HS-5 (cell line): ENCODE results near the gene CCDC134.

Experiments used
- DNase-seq: peaks from one replicate; pipeline ENCODE4 v3.0.0-alpha.2; 2012; ENCODE audit warnings: low read depth

The CCDC134 gene

GRCh38 chr22:41800348-41801146 lies at the start of gene CCDC134:
CCDC134 (plus strand) TSS chr22:41800679; CDS start chr22:41808891, 8,212 bp downstream.
- peak; percentile 37 for DNase-seq

DNA sequence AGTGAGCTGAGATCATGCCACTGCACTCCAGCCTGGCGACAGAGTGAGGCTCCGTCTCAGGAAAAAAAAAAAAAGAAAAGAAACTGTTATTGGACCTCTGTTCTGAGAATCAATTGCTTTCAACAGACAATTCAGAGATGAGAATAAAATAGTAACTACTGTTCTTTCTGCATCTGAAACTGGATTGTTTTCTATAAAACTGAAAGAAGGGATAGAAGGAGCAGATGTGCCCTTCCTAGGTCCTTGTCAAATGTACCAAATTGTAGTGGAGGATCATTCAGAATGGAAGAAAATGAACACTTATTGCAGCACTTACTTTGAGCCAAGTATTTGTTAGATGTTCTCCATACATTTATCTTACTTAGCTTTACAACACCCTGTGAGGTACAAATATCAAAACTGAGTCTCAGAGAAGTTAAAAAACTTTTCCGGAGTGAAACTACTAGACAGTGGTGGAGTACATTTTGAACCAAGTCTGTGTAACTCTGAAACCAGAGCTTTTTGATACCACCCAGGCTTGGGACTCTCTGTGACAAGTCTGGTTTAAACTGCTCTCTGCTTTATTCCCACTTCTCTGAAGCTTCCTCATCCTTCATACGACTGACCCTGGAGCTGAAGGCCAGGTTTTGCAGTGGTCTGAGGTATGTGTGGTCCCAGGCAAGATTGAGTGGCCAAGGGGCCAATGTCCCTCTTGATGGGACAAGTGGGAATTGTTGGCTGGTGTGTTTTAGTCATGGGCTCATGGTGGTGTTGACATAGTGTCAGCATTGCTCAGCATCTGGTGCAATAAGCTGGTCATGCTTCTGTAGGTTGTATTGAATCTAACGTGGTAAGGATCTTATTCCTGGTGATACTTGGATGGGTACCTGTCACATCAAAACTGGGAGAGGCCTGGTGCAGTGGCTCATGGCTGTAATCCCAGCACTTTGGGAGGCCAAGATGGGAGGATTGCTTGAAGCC lies 48.2 kb upstream of the CCDC134 start:
- no peak for DNase-seq

GRCh38 chr22:41753984-41754383 lies 46.5 kb upstream of the CCDC134 start:
- DNase-seq, result no peak

- no peak for DNase-seq
Measured at GRCh38 chr22:41757502-41757901, 43.0 kb upstream of the CCDC134 start.

DNA sequence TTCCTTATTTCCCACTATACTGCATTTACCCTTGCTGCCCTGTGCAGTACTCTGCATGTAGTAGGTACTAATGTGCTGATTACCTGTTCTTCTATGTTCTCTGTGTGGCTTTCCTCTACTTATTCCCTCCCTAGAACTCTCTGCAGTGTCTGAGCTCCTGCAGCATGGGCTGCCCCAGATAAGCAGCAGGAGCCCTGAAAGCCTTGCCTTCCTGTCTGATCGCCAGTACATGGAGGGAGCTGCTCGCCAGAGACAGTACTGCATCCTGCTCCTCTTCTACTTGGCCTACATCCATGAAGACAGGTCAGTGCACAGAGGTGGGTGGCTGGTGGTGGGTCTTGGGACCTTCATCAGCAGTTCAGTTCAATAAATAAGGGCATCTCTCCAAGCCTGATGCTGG lies 42.2 kb upstream of the CCDC134 start:
- DNase-seq, result no peak

GRCh38 chr22:41762980-41763779 lies 37.3 kb upstream of the CCDC134 start:
- DNase-seq, result no peak

DNA sequence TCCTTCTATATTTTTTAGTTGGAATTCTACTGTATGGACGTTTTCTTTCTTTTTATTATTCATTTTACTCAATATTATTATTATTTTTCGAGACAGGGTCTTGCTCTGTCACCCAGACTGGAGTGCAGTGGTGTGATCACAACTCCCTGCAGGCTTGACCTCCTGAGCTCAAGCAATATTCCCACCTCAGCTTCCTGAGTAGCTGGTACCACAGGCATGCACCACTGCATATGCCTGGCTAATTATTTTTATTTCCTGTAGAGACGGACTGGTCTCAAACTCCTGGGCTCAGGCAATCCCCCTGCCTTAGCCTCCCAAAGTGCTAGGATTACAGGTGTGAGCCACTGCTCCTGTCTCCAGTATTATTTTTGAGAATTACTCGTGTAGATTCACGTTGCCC lies 34.0 kb upstream of the CCDC134 start:
- DNase-seq, result no peak

GRCh38 chr22:41768430-41768829 lies 32.0 kb upstream of the CCDC134 start:
- DNase-seq, result no peak

DNA sequence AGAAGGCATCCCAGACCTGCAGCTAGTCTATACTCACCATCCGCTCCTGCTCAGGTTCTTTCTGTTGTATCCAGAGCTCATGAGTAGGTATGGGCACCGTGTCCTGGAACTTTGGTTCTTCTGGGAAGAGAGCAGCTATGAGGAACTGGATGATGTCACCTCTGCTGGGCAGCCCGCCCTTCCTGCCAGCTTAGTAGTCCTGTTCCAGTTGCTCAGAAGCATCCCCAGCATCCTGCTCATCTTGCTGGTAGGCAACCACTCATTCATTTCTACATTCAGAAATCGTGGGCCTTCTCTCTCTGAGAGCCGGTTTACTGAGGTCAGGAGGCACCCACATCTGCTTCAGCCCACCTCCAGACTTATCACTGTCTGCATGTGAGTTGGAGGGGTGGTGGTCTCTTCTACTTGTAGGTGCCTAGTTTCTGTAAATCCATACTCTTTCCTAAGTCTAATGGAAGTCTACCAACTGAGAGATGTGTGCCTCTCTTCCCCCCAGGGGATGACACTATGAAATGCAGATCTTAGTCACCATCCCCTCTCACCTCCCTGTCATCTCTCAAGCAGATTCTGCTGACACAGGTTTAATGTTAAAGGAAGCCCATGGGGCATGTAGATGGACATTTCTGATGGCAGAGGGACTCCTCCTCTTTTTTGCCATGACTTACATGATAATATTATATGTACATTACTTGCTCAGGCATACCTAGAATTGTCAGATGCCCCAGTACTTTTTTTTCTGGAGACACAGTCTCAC lies 29.6 kb upstream of the CCDC134 start:
- DNase-seq, result no peak

- no peak for DNase-seq
Measured at GRCh38 chr22:41772198-41772597, 28.3 kb upstream of the CCDC134 start.

GRCh38 chr22:41772645-41773044 lies 27.8 kb upstream of the CCDC134 start:
- no peak for DNase-seq

GRCh38 chr22:41775338-41775737 lies 25.1 kb upstream of the CCDC134 start:
- DNase-seq, result no peak

- DNase-seq, result no peak
Measured at GRCh38 chr22:41775976-41776375, 24.5 kb upstream of the CCDC134 start.

DNA sequence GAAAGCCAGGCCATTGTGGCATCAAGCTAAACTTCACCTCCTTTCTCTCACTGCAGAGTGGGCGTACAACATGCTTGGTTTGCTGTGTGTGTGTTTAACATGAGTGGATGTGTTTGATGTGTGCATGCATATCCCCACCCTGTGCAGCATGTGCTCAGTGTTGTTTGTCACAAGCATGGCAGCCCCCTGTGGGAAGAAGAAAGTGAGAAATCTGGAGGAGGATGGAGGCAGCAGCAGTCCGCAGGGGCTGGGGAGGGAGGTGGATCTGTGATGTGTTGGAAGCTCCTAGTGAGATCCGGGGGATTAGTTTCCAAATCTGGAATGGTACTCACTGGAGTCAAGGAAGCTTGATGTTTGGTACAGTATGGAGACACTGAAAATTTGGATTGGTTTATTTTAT lies 24.1 kb upstream of the CCDC134 start:
- DNase-seq, result no peak

DNA sequence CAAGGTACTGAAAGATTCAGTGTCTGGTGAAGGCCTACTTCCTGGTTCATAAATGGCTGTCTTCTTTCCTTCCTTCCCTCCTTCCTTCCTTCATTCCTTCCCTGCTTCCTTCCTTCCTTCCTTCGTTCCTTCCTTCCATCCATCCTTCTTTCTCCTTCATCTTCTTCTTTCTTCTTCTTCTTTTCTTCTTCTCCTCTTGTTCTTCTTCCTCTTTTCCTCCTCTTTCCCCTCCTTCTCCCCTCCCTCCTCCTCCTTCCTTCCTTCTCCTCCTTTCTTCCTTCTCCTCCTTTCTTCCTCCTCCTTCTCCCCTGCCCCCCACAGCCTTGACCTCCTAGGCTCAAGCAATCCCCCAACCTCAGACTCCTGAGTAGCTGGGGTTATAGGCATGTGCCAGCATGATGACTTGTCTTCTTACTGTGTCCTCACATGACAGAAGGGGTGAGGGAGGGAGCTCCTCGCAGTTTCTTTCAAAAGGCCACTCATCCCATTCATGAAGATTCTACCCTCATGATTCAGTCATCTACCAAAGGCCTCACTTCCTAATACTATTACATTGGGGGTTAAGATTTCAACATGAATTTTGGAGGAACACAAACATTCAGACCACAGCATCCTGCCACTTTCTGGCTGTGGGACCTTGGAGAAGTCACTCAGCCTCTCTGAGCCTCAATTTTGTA lies 22.6 kb upstream of the CCDC134 start:
- no peak for DNase-seq

DNA sequence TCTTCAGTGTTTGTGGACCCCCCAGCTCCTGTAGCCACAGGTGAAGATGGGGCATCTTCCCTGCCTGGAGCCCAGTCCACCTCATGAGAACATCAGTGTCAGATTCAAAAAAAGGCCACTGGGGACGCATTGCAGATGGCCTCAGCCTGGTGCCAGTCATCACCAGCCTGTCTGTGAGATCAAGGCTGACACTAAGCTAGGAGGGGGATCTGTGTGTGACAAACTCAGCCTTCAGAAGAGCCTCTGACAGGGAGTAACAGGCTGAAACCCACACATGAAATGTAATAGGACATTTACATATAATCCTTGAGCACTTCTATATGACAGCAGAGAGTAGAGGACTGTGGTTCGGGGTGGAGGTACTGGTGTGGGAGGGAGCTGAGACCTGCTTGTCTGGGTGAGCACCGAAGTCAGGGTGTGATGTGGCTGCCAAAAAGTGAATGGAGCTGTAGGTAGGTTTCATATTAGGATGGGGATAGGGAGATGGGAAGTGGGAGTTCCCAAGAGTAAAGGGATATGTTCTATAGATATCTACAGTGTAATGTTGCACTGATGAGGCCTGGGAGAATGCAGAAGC lies 20.5 kb upstream of the CCDC134 start:
- no peak for DNase-seq

DNA sequence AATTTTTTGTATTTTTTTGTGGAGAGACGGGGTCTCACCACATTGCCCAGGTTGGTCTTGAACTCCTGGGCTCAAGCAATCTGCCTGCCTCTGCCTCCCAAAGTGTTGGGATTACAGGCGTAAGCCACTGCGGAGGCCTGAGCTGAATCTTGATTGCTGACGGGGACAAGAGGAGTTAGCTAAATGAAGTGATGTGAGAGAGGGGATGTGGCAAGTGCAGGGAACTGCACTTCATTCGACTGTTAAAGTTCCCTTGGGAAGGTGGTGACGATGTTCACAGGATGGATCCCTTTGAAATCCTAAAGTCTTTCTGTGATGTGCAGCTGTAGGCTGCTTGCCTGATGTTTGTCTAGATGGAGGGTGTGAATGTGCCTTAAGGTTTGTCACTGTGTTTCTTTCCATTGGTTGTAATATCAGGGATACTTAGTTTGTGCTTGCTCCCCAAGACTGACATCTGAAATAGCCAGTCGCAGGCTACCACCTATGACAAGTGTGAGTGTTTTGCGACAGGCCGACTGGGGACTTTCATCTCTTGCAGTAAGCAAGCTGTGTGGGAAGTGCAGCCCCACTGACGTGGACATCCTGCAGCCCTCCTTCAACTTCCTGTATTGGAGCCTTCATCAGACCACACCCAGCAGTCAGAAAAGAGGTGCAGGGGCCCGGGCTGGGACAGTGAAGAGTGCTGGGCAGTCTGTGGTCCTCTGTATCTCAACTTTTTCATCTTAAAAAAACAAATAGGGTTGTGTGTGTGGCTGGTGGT lies 19.6 kb upstream of the CCDC134 start:
- no peak for DNase-seq

- no peak for DNase-seq
Measured at GRCh38 chr22:41781507-41781906, 19.0 kb upstream of the CCDC134 start.

- no peak for DNase-seq
Measured at GRCh38 chr22:41782316-41782715, 18.2 kb upstream of the CCDC134 start.

GRCh38 chr22:41782751-41783150 lies 17.7 kb upstream of the CCDC134 start:
- no peak for DNase-seq
